HG03064 (cell line): ENCODE results near the gene NTF3.

ENCODE experiments used
- ATAC-seq: cut with Tn5 transposase; IDR thresholded peaks from one replicate; pipeline ENCODE4 v1.9.1; 2021; ENCODE audit warnings: low read depth; ENCODE audit not compliant: unreplicated experiment

NTF3 gene

DNA sequence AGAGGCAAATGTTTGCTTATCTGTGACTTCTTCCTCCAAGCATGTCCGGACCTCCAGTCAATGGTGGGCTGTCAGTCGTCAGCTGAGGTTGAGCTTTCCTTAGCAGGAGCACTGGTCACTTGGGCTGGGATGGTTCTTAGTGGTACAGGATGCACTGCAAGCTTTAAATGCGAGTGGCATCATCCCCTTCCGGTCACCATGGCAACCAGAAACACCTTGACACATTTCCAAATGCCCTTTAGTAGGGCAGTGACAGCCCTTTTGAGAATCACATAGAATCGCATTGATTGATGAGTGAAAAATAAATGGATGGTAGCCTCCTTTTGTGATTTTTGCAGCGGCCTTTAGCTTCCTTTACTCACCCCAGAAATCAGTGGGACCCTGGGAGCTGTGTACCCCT lies 24.1 kb downstream of the NTF3 start:
- ATAC-seq, result no peak

DNA sequence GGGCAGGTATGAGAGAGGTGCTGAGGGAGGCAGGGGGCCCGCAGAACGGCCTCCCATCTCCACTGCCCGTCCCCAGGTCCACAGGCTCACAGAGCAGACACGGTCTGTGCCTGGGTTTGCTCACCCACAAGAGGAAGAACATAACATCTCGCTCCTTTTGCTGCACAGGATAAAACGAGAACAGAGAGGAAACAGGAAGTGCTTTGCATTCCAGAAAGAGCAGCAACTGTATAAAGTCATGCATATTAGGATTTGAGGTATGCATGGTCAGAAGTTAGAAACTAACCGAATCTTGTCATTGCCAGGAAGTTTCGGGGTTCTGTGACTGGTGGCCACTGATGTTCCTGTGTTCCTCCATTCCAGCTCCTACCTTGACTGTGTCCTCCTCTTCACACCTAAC lies 25.0 kb downstream of the NTF3 start:
- ATAC-seq, result no peak

DNA sequence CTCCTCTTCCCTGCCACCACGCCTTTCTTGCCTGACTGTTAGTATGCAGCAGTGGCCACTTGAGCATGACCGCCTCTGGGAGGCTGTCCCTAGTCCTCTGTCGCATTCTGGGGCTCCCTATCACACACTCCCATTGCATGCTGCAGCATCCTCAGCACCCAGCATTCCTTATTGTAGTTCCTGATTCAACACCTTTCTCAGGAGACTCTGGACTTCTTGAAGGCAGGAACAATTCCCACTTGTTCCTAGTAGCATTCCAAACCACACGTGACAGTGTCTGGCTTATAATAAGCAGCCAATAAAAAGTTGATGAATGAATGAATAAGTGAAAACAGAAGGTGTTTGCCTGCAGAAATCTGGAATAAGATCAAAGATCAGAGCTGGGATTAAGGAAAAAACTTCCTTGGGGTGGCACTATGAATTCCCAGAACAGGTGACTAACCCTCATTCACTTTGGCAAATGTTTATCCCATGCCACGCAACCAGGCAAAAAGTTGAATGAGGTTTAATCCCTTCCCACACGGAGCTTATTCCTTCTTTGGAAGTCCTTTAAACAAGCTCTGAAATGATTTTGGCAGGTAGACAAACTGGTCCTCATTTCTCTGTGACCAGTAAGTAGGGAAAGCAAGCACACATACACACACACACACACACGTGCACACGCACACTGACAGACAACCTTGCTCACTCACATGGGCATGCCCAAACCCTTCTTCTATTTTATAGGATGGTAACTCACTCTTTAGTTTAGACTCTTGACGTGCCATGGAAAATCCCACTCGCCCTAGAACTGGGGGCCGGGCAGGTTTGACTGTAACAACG lies 26.5 kb downstream of the NTF3 start:
- no peak for ATAC-seq

DNA sequence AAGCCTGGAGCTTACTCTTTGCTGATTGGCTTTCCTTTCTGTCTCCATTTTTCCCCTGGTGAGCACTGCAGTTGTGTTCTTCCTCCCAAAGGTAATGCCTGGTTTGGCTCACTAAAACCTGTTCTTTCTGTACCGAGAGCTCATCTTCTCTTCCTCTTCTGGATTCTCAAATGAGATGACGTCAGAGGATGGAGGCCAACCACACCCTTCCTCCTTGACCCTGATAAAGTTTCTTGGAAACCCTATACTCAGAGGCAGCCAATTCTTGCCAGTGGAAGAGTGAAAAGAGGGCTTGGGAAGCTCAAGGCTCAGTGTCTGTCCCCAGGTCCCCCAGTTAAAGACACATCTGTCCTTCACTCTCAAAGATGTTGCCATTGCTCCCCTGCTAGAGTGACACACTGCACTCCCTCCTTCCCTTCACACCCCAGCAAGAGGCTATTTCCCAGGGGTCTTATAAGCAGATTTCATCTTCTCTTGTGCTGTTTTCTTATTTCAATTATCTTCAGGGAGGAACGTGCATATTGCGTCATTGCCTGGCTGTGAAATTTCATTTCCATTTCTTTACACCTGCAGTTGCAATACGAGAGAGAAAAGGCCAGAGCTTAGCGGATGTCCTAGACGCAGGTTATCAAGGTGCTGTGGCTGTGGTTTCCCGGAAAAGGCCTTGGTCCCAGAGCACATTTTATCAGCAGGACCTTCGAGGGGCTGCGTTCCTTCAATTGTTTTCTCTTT lies 27.3 kb downstream of the NTF3 start:
- no peak for ATAC-seq

DNA sequence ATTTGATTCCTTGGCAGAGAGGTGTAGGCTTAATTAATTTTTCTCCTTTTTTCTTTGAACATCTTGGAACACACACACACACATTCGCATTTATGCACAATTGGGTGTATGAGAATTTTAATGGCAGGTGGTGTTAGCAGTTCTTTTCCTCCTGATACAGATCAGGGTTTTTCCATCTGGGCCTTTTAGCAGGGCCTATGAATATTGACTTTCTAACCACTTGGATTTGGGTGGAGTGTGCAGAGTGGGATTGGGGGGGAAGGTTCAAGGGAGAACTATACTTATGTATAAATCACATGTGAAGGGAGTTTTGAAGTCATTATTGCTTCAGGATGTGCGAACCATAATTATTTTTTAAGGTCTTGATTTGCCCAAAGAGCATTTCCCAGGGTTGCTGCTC lies 28.9 kb downstream of the NTF3 start:
- ATAC-seq, result no peak

DNA sequence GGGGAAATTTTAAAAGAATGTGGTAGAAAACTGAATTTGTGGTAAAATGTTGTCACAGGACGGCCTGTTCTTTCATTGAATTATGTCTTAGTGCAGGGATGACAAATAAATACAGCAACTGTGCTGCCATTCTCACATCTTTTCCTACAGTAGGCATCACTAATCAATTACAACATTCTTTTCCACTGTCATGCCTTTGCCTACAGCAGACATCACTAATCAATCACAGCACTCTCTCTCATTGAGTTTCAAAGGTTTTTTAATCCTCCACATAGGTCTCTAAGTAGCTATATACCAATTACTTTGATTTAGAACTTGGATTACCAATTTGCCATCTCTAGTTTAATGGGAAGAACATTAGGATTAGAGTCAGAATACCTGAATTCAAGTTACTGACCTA lies 30.1 kb downstream of the NTF3 start:
- no peak for ATAC-seq

DNA sequence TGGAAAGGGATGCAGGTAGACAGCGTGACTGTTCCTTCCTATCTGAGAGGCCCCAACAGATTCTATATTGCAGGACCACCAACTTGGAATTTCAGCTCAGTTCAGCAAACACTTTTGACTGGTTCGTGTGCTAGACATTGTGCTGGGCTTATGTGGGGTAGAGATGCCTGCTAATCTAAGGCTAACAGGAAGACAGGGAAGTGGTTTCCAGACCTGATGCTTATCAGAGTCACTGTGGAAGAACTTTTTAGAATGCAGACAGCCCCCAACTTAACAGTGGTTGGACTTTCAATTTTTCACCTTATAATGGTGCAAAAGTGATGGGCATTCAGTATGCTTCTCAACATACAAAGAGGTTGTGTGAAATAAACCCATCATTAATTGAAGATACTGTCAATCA lies 32.2 kb downstream of the NTF3 start:
- no peak for ATAC-seq

DNA sequence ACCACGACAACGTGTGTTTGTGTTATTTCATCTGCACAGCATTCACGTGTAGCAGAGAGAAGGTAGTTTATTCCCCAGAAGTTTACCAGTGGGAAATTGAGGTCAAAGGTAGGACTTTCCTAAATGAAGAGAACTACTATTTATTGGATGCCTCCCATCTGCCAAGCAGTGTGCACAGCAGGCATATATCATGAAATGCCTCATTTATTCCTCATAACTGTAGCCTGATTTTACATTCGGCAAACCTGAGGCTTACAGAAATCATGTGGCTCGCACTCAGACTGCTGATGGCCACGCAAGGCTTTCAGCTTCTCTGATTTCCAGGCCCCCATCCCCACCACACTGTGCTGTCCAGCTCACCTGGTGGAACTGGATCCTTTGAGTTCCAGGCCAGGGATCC lies 33.5 kb downstream of the NTF3 start:
- ATAC-seq, result no peak

DNA sequence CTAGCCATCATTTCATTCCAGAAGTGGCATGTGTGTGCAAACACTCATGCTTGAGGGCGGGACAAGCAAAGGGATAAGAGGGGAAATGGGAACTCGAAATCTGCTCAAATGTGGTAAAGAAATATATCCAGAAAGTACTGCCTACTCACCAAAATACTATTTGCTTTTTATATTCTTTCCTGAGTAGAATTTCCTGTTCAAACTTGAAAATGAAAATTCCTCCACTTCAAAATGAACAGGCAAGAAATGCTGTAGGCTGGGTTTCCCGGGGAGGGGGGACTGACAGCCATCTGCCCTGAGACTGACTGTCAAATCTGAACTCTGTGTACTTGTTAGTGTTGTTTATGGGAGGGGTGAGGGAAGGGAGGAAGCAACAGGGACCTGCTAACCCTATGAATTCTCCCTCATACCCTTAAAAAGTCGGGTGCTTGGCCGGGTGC lies 34.6 kb downstream of the NTF3 start:
- ATAC-seq, result no peak

DNA sequence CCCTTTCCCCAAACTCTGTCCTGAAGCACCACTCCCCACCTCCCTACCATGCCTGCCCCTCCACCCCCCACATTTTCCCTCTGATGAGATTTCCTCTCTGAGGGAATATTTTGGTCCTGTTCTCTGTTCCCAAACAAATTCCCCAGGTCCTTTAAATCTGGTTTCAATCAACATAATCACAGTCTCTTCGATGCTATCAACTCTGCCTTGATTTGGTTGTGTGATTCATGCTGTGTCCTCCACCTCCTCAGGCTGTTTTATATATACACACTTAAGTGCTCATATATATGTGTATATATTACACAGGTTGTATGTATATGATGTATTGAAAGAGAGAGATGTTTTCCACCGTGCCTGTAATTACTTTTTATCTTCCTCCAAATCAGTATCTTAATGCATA lies 36.0 kb downstream of the NTF3 start:
- no peak for ATAC-seq

DNA sequence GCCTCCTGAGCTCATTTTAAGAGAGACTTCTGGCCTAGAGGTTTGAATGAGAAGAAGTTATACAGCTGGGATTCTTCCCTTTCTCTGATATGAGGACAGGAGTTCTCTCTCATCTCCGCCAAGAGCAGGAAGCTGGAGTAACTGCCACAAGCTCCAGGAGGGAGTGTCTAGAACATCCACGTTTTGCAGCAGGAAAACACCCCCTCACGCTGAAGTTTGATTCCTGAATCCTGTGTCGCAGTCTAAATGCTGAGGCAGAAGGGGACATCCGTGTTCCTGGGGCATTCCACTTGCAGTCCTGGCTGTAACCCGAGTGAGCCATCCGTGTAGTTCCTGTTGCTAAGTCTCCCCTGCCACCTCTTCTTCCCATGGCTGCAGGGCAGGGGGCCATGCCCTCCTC lies 38.3 kb downstream of the NTF3 start:
- no peak for ATAC-seq

DNA sequence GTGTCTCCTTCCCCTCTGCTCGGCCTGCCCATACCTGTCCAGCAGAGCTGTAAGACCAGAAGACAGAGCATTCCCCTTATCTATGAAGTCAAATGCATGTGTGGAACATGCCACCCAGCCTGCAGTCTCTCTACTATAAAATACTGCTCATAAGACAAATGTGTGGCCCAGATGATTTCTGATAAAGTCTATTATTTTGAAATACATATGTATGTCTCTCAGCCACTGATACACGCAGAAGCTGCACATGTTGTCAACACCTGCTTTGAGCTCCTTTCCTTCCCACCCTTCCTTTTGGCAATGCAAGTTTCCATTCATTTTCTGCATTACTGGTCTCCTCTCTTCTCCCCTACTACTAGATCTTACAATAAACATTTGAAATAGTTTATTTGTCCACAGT lies 38.8 kb downstream of the NTF3 start:
- no peak for ATAC-seq

DNA sequence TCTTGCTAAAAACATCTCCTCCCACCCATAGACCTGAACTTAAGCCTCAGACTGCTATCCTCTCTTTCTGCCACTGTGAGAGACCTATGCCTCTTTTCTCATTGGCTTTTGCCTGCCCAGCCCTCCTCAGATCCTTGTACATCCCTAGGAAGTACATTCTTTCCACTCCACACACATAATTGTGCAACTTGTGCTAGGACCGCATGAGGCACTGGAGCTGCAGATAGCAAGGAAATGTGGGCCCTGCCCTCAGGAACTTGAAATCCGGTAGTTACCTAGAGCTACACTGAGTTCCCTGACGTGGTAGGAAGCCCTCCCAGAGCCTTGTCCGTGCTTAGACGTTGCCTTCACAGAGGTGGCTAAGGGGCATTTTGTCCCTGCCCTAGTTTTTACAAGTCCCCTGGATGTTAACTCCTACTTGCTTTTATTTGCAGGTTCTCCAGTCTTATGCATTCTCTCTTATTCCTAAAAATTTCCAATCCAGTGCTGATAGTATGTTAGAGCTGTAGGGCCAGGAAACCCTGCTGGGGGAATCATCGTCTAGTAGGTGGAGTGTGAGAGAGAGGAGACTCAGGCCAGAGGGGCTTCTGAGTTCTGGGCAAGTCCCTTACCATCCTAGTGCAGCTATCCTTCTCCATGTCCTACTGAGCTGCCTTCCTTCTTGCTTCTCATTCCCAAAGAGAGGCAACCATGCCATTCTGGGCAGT lies 41.3 kb downstream of the NTF3 start:
- no peak for ATAC-seq

DNA sequence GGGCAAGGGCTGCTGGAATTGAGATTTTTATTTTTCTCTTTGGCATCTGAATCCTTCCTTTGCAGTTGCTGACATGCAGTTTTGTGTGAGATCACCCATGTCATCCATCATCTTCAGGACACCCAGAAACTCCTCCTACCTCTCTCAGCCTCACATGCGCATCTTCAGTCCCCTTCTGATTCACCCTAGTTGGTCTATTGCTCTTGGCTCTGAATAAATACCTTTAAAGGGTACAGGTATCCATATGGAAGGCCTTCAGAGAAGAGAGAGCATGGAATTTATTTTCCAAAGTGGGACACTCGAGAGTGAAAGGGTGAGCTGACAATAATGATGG lies 41.8 kb downstream of the NTF3 start:
- no peak for ATAC-seq

DNA sequence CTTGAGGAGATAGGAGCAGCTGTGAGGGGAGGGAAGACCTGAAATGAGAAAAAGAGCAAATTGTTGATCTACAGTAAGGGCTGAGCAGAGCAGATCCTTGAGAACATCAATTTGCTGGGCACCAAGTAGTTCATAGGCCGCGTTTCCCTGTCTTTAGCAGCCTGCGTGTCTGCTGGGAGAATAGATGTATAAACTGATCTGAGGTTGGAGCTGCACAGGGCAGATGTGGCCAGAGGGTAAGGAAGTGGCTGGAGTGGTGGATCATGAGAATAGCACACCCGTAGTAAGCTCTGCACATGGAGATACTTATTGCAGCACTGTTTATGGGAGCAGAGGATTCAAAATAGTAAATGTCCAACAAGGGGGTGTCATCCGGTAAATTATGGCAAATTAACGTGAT lies 44.4 kb downstream of the NTF3 start:
- ATAC-seq, result no peak

DNA sequence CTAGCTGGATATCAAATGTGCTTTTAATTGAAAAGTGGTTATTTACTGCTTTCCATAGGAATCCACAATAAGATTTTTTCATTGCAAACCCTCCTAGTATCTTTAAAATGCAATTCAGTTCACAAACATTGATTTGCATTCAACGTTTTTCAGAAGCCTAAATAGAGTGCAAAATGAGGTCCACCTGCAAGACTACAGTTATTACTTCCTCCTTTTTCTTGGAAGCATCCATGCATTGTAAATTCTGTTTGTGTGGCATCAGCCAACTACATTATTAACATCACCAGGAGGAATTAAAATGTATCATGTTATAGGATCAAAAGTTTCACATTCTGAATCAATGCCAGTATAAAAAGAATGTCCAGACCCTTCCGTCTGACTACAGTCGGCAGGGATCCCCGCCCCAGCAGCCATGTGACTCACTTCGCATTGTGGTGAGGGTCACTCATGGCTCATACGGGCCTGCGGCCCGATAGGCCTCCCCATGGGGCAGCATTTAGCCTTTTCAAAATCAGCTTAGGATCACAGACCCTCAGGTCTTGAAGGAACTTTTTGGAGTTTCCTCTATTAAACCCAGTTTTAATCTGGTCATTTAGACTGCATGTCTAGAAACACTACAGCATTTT lies 46.3 kb downstream of the NTF3 start:
- no peak for ATAC-seq

DNA sequence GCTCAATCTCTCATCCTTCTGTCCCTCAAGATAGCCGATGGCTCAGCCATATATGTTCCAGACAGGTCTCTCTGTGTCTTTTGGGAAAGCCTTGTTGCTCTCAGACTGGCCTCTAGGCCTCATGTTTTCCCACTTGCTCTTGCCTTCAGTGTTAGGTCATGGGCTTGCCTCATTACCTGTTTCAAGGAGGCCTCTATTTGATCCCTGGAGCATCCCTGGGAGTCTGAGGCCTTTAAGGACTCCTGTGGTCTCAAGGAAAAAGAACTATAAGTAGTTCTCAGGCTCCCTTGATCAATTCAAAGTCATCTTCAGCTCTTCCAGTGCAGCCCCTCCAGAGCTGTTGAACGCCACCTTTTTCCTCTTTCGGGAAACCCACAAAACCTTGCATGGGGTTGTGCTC lies 47.9 kb downstream of the NTF3 start:
- no peak for ATAC-seq

DNA sequence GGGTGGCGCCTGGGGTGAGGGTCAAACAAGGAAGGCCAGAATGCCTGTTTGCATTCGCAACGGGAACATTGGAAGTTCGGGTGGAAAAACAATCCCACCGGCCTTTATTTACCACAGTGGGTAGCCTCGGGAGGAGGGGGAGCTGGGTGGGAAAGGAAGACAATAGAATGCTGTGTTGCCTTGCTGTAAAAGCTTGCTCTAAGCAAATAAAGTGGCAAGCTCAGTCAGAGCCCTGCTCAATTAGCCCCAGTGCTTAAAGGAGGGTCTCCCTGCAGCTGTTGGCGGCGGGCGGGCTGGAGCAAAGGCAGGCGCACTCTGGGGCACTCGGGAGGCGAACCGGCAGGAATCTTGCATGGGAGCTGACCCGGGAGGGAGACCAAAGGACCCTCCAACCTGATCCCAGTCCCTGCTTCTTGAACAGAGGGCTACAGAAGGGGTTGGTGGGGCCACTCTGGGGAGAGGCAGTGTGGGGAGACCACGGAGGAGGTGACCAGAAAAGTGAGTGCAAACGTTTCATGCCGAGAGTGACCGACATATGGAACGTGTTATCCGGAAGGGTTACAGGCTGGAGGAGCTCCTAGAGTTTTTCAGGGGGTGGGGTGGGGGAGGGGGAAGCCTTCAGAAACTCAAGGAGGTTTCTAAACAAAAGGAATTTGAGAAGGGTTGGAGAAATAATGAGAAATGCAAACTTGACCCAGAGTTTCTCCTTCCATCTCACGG lies 48.5 kb downstream of the NTF3 start:
- ATAC-seq, result no peak

DNA sequence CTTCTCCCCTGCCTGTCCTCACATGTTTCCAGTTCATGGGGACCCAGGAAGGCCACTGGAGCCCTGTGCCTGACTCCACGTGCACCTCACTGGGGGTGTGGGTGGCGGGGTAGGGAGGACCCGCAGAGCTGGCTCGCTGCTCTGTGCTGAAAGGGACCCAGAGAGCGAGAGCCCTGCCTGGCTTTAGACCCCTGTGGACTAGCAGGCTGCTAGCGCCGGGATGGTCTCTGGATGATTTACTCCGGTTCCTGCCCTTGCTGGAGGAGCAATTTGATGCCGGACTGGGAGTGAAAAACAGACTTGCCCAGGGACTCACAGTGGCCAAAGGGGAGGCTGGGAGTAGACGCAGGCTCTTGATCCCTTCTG lies 49.0 kb downstream of the NTF3 start:
- ATAC-seq, result no peak

DNA sequence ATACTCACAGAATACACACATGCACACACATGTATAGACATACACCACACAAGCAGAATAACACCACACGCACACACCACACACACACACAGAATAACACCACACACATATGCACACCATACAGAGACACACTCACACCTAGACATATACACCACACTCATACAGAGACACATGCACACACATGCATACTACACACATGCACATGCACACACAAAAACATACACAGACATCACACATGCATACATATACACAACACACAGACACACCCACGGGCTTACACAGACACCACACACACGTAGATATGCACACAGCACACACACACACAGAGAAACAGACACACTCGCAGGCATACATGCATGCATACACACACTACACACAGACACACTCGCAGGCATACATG lies 49.7 kb downstream of the NTF3 start:
- no peak for ATAC-seq

DNA sequence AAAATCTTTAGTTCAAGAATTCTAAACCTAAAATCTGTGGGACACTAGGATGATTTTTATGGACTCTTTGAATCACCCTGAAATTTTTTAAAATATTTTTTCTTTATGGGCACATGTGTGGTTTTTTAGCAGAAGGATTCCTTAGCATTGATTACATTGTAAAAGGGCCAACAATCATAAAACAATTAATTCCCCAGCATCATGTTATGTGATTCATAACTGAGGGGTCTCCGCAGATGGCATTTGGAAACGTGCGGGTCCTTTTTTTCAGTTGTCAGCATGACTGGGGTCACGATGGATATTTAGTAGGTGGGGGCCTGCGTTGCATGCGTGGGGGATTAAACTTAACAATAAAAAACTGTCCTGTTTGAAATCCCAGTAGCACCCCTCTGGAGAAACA lies 52.5 kb downstream of the NTF3 start:
- no peak for ATAC-seq
